ENCODE data around the gene ZBTB46. TPM values are rescaled to one million over a fixed set of nuclear protein-coding genes. Genes with fewer than 3 reads are reported as not detected.
A peak's percentile ranks its signal among the peaks of the same experiment; 100 is the strongest.

ZBTB46 gene
- total RNA-seq, 1 experiment from 2014 or later: 10.7 TPM

DNA sequence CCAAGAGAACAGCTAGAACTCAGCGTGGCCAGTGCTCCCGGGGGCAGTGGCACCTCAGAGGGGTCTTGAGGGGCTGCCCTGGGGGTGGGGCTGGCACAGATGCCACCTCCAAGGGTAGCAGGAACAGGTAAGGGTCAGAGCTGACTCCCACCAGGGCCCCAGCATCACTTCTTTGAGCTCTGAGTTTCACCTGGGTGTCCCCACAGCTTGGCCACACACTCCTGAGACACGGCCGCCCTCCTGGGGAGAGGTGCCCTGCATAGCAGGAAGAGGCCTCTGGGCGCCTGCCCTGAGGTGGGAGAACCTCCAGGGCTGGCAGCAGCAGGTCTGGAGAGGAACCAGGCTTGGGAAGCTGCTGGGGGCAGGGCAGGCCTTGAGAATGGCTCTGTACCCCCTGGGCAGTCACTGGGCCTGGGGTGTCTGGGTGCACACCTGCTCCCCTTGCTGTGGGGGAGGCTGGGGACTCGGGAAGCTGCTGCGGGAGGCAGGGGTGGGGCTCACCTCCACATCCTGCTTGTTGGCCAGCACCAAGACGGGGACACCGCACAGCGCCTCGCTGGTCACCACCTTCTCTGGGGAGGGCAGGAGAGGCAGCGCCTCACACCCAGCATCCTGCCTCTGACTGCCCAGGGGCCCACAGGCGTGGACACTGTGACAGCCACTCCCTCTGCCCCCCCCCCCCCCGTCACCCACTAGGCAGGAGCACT is 129.6 kb downstream of the ZBTB46 start:
- no peaks in the 10 kb centered on the region for H3K27me3 ChIP-seq (ENCODE audit: insufficient read depth, low read length)
- H3K9me2 ChIP-seq (ENCODE audit: insufficient read depth): no peaks in the 10 kb centered on the region
- no peak overlapping the region for H2AFZ ChIP-seq (ENCODE audit: low read depth, low read length, poor library complexity, severe bottlenecking)
- ATAC-seq: no peak
- no peak overlapping the region for H3K4me3 ChIP-seq (replicated peaks in 1 of 2; ENCODE audit: low read depth in 1 of 2, low read length in 2 of 2)
- peak overlapping the region; percentile 91; the same call in 1 of the 2 replicates for H3K27ac ChIP-seq (ENCODE audit: low read depth, low read length)
- peak overlapping the region; percentile 19; the same call in 1 of the 2 replicates for H3K4me2 ChIP-seq (ENCODE audit: low read length)
- ChIA-PET CTCF (no interaction called here), POLR2A (interaction anchor here (0.6 to 1.3 kb wide), 3 partner anchors 19 to 164 kb away, joined by 3 read pairs; partner anchors contain the start of gene PTK6), RAD21 (ENCODE audit: low non-redundant PET in 1 of 2, low total read pairs in 2 of 2, uncharacterized antibody in 2 of 2, unreplicated experiment in 2 of 2) (interaction anchor here in 1 of 2 experiments (0.6 kb wide), 1 partner anchor 163 kb away, joined by 8 read pairs; no protein-coding TSS in a partner anchor)
- peaks cover 7 to 25% of the 10 kb centered on the region in 2 experiments; a peak in 3 of 4 replicates for H3K36me3 ChIP-seq (ENCODE audit: control insufficient read depth in 1 of 2, insufficient read depth in 2 of 2, low read length in 2 of 2)
- TF ChIP-seq, protein P1, sequence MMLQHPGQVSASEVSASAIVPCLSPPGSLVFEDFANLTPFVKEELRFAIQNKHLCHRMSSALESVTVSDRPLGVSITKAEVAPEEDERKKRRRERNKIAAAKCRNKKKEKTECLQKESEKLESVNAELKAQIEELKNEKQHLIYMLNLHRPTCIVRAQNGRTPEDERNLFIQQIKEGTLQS (IDR thresholded peaks at IDR 0.05): no peak
- TF ChIP-seq POLR2A (IDR thresholded peaks at IDR 0.05; ENCODE audit: borderline replicate concordance, extremely low read depth, insufficient read depth, insufficient read length): peak; percentile 4
- intact Hi-C loops (cut with micrococcal nuclease): loop anchor here (10.0 kb wide), 1 partner anchor 353 kb away; no protein-coding TSS in a partner anchor
- peaks cover 29% of the 10 kb centered on the region for H3K79me2 ChIP-seq (ENCODE audit: insufficient read depth, low read length)
- no peaks in the 10 kb centered on the region for H3K9me3 ChIP-seq (ENCODE audit: control insufficient read depth in 1 of 2, insufficient read depth in 1 of 2, low read depth in 1 of 2, low read length in 2 of 2)
- H4K20me1 ChIP-seq (ENCODE audit: insufficient read depth): no peaks in the 10 kb centered on the region
- H3K9ac ChIP-seq (ENCODE audit: low read length): peak overlapping the region; percentile 71; the same call in 1 of the 2 replicates
- DNase-seq (ENCODE audit: low read depth, low spot score): no peak
- BruUV-seq (replicated peaks): no TSS peak
- peaks cover 36 to 72% of the 10 kb centered on the region in 2 experiments for H3K4me1 ChIP-seq (ENCODE audit: control insufficient read depth in 1 of 2, insufficient read depth in 2 of 2, low read length in 2 of 2)

- H4K20me1 ChIP-seq (ENCODE audit: insufficient read depth): no peaks in the 10 kb centered on the region
- no peaks in the 10 kb centered on the region for H3K9me2 ChIP-seq (ENCODE audit: insufficient read depth)
- no peaks in the 10 kb centered on the region for H3K27me3 ChIP-seq (ENCODE audit: insufficient read depth, low read length)
- ATAC-seq (no peak), DNase-seq (ENCODE audit: low read depth, low spot score) (no peak)
- H3K4me3 ChIP-seq (replicated peaks in 1 of 2; ENCODE audit: low read depth in 1 of 2, low read length in 2 of 2): no peak overlapping the region
- RAD21 ChIA-PET (ENCODE audit: low non-redundant PET in 1 of 2, low total read pairs in 2 of 2, uncharacterized antibody in 2 of 2, unreplicated experiment in 2 of 2): no interaction called here
- peak overlapping the region; percentile 91; the same call in 1 of the 2 replicates for H3K27ac ChIP-seq (ENCODE audit: low read depth, low read length)
- TF ChIP-seq EZH2 (IDR thresholded peaks at IDR 0.05): no peak
- TF ChIP-seq TCF7L2 (IDR thresholded peaks at IDR 0.05; ENCODE audit: borderline replicate concordance, extremely low read depth, insufficient read depth, insufficient read length): no peak
- no peak for TF ChIP-seq FOSL1 (IDR thresholded peaks at IDR 0.05; ENCODE audit: low read depth)
- no peak for TF ChIP-seq CEBPB (IDR thresholded peaks at IDR 0.05; ENCODE audit: low read depth)
- no peak for TF ChIP-seq RAD21 (IDR thresholded peaks at IDR 0.05; ENCODE audit: low read depth)
- TF ChIP-seq JUND (IDR thresholded peaks at IDR 0.05): no peak
- TF ChIP-seq ZFX (IDR thresholded peaks at IDR 0.05): no peak
- TF ChIP-seq EZH2phosphoT487 (IDR thresholded peaks at IDR 0.05; ENCODE audit: borderline replicate concordance): no peak
- no peak for TF ChIP-seq SIN3A (IDR thresholded peaks at IDR 0.05; ENCODE audit: low read depth)
- no peak for TF ChIP-seq ZBTB33 (IDR thresholded peaks at IDR 0.05; ENCODE audit: extremely low read depth, insufficient replicate concordance, low read length)
- no peak for TF ChIP-seq ZNF274 (IDR thresholded peaks at IDR 0.05; ENCODE audit: low read depth, low read length)
- TF ChIP-seq, protein P2, sequence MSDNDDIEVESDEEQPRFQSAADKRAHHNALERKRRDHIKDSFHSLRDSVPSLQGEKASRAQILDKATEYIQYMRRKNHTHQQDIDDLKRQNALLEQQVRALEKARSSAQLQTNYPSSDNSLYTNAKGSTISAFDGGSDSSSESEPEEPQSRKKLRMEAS (IDR thresholded peaks at IDR 0.05): no peak
- TF ChIP-seq CTCF (IDR thresholded peaks at IDR 0.05 in 2 of 3, conservative IDR thresholded peaks at IDR 0.05 in 1 of 3; ENCODE audit: borderline replicate concordance in 1 of 3, insufficient read depth in 1 of 3, low read depth in 2 of 3, low read length in 2 of 3): no peak
- TF ChIP-seq POLR2A (IDR thresholded peaks at IDR 0.05; ENCODE audit: borderline replicate concordance, extremely low read depth, insufficient read depth, insufficient read length): no peak
- H3K36me3 ChIP-seq (ENCODE audit: control insufficient read depth in 1 of 2, insufficient read depth in 2 of 2, low read length in 2 of 2): peaks cover 4 to 20% of the 10 kb centered on the region in 2 experiments; a peak in 3 of 4 replicates
- CTCF ChIA-PET: no interaction called here
- H2AFZ ChIP-seq (ENCODE audit: low read depth, low read length, poor library complexity, severe bottlenecking): no peak overlapping the region
- intact Hi-C loops (cut with micrococcal nuclease): loop anchor here (10.0 kb wide), 1 partner anchor 354 kb away; no protein-coding TSS in a partner anchor
- no TSS peak for BruUV-seq (replicated peaks)
- H3K9me3 ChIP-seq (ENCODE audit: control insufficient read depth in 1 of 2, insufficient read depth in 1 of 2, low read depth in 1 of 2, low read length in 2 of 2): no peaks in the 10 kb centered on the region
- peak overlapping the region; percentile 71; the same call in 1 of the 2 replicates for H3K9ac ChIP-seq (ENCODE audit: low read length)
- peaks cover 24% of the 10 kb centered on the region for H3K79me2 ChIP-seq (ENCODE audit: insufficient read depth, low read length)
- peak overlapping the region; percentile 19; the same call in 1 of the 2 replicates for H3K4me2 ChIP-seq (ENCODE audit: low read length)
- POLR2A ChIA-PET: interaction anchor here (0.6 to 1.0 kb wide), 2 partner anchors 18 to 19 kb away, joined by 3 read pairs; no protein-coding TSS in a partner anchor
- H3K4me1 ChIP-seq (ENCODE audit: control insufficient read depth in 1 of 2, insufficient read depth in 2 of 2, low read length in 2 of 2): peaks cover 34 to 72% of the 10 kb centered on the region in 2 experiments
Measured at GRCh38 chr20:63701051-63701328, 130.1 kb downstream of the ZBTB46 start.

Measured in HCT116 (cell line).